Brain microvascular endothelial cell (primary cell): Measurements from ENCODE around the gene CRB2.

ENCODE experiments used
- DNase-seq: peaks from one replicate; pipeline ENCODE4 v3.0.0-alpha.2; 2020
- H3K27ac ChIP-seq: fragments of 250-450 bp; sonication (Bioruptor Pico); 2 replicates; pipeline ENCODE4 v1.5.1; 2020; ENCODE audit warnings: mild to moderate bottlenecking, moderate library complexity
- H3K27me3 ChIP-seq: fragments of 250-450 bp; sonication (Bioruptor Pico); replicated peaks from 2 replicates; pipeline ENCODE4 v1.5.1; 2020; ENCODE audit warnings: mild to moderate bottlenecking
- H3K36me3 ChIP-seq: fragments of 250-450 bp; sonication (Bioruptor Pico); replicated peaks from 2 replicates; pipeline ENCODE4 v1.5.1; 2020; ENCODE audit warnings: mild to moderate bottlenecking
- H3K4me3 ChIP-seq: 2 replicates; pipeline ENCODE4 v1.5.1; 2011; ENCODE audit warnings: low read depth, mild to moderate bottlenecking, control low read depth, low read length, moderate library complexity
- CTCF ChIP-seq: IDR thresholded peaks from 2 replicates; pipeline ENCODE4 v1.5.1; 2011; ENCODE audit warnings: low read depth, mild to moderate bottlenecking, moderate library complexity, low read length, control low read depth, inconsistent platforms; ENCODE audit errors: missing control alignments
- in situ Hi-C: cut with HindIII; loops from 2 replicates; pipeline ENCODE4 v1.10.0; 2017; ENCODE audit warnings: low sequenced_read_pairs, low pct_ligation_motif_present

The CRB2 gene

DNA sequence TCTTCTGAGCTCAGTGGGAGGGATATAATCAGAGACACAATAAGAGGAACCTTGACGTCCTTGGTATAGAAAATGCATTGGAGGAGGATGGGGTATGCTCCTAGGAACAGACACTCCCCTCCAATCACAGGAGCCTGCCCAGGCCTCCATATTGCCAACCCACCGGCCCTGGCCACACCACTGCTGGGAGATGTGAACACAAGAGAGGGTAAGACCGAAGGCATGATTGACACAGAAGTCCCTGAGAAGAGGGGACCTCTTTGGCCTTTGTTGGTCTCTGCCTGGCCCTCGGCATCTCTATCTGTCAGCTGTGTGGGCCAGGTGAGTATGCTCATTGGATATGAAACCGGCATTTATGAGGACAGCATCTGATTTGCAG, 62.0 kb downstream of the CRB2 start:
- H3K27ac ChIP-seq, result no peak overlapping the region
- H3K27me3 ChIP-seq, result no peaks in the 10 kb centered on the region
- TF ChIP-seq CTCF, result no peak
- no peak for DNase-seq
- H3K4me3 ChIP-seq, result no peak overlapping the region
- in situ Hi-C loops, result no loop called here
- no peaks in the 10 kb centered on the region for H3K36me3 ChIP-seq

- TF ChIP-seq CTCF, result no peak
- Histone ChIP-seq H3K27ac (no peak overlapping the region), H3K4me3 (no peak overlapping the region), H3K27me3 (no peaks in the 10 kb centered on the region), H3K36me3 (no peaks in the 10 kb centered on the region)
- in situ Hi-C loops, result no loop called here
- no peak for DNase-seq
Measured at GRCh38 chr9:123418506-123418905, 62.5 kb downstream of the CRB2 start.

GRCh38 chr9:123419091-123419490, 63.1 kb downstream of the CRB2 start:
- H3K27me3 ChIP-seq, result no peaks in the 10 kb centered on the region
- DNase-seq, result no peak
- no peaks in the 10 kb centered on the region for H3K36me3 ChIP-seq
- H3K27ac ChIP-seq, result no peak overlapping the region
- H3K4me3 ChIP-seq, result no peak overlapping the region
- TF ChIP-seq CTCF, result no peak
- in situ Hi-C loops, result no loop called here

DNA sequence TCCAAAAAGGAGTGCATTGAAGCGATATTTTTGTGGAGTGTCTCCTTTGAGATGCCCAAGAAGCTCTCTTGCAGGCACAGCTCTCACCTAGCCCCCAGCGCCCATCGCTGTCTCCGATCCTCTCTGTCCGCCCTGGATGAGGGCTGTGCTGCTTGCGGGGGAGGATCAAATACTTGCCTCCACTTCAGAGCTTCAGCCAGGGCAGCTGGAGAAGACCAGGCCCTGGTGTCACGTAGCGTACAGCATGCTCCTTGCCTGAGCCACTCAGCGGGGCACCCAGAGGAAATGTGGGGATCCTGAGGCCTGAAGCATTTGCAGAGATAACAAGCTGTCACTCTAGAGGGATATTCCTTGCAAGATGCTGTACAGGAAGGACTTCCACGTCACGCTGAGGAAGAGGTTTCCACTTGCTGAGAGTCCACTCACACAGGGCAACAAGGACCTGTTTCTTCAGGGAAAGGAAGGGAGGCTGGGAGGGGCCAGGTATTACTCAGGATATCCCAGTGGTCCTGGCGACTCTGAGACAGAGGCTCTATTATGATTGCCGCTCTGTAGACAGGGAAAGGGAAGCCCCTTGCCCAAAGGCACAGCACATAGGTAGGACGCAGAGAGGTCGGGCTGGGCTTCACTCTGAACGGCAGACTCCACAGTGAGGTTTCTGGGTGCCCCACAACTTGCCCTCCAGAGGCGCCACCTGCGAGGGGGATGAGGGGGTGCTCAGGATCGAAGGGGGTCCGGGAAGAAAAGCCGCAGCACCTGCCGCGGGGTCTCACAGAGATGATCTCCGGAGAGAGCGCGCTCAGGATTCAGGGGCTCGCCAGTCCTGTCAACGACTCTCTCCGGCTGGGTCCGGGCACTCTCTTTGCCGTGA, 64.0 kb downstream of the CRB2 start:
- in situ Hi-C loops, result no loop called here
- no peaks in the 10 kb centered on the region for H3K27me3 ChIP-seq
- no peak for DNase-seq
- H3K4me3 ChIP-seq, result no peak overlapping the region
- H3K36me3 ChIP-seq, result no peaks in the 10 kb centered on the region
- TF ChIP-seq CTCF, result no peak
- no peak overlapping the region for H3K27ac ChIP-seq

- in situ Hi-C loops, result no loop called here
Measured at GRCh38 chr9:123420592-123421111, 64.7 kb downstream of the CRB2 start.

More at GRCh38 chr9:123420592-123421111, 64.7 kb downstream of the CRB2 start:
- Histone ChIP-seq H3K4me3 (no peak overlapping the region), H3K27ac (no peak overlapping the region), H3K27me3 (no peaks in the 10 kb centered on the region), H3K36me3 (no peaks in the 10 kb centered on the region)
- DNase-seq, result no peak
- no peak for TF ChIP-seq CTCF
